Measurements from ENCODE around the gene CFLAR.

The CFLAR gene

GRCh38 chr2:201196003-201196402 is 80.0 kb downstream of the CFLAR start:
- no peak overlapping the region for H3K4me3 ChIP-seq (ENCODE audit: low read depth, low read length)
- no peaks in the 10 kb centered on the region for H3K36me3 ChIP-seq
- no peak overlapping the region for H3K27ac ChIP-seq
- no peaks in the 10 kb centered on the region for H3K27me3 ChIP-seq (ENCODE audit: insufficient read depth, low read depth, severe bottlenecking)
- H3K9me3 ChIP-seq (ENCODE audit: severe bottlenecking), result no peaks in the 10 kb centered on the region
- TF ChIP-seq, protein P1, sequence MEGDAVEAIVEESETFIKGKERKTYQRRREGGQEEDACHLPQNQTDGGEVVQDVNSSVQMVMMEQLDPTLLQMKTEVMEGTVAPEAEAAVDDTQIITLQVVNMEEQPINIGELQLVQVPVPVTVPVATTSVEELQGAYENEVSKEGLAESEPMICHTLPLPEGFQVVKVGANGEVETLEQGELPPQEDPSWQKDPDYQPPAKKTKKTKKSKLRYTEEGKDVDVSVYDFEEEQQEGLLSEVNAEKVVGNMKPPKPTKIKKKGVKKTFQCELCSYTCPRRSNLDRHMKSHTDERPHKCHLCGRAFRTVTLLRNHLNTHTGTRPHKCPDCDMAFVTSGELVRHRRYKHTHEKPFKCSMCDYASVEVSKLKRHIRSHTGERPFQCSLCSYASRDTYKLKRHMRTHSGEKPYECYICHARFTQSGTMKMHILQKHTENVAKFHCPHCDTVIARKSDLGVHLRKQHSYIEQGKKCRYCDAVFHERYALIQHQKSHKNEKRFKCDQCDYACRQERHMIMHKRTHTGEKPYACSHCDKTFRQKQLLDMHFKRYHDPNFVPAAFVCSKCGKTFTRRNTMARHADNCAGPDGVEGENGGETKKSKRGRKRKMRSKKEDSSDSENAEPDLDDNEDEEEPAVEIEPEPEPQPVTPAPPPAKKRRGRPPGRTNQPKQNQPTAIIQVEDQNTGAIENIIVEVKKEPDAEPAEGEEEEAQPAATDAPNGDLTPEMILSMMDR (IDR thresholded peaks at IDR 0.05; ENCODE audit: low read depth, low read length), result no peak
- DNase-seq, result no peak

DNA sequence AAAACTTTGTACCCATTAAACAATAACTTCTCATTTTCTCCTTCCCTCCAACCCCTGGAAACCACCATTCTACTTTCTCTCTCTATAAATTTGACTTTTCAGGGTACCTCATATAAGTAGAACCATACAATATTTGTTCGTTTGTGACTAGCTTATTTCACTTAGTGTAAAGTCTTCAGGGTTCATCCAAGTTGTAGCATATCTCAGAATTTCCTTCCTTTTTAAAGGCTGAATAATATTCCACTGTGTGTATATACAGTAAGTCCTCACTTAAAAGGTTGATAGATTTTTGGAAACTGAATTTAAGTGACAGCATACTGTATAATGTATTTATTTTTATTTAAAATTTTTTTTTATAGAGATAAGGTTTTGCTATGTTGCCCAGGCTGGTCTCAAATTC is 80.8 kb downstream of the CFLAR start:
- no peak for DNase-seq
- no peak overlapping the region for H3K4me3 ChIP-seq (ENCODE audit: low read depth, low read length)
- TF ChIP-seq, protein P1 (IDR thresholded peaks at IDR 0.05; ENCODE audit: low read depth, low read length), result no peak
- H3K27ac ChIP-seq, result no peak overlapping the region
- no peaks in the 10 kb centered on the region for H3K9me3 ChIP-seq (ENCODE audit: severe bottlenecking)
- no peaks in the 10 kb centered on the region for H3K36me3 ChIP-seq
- no peaks in the 10 kb centered on the region for H3K27me3 ChIP-seq (ENCODE audit: insufficient read depth, low read depth, severe bottlenecking)

GRCh38 chr2:201197781-201198180 is 81.8 kb downstream of the CFLAR start:
- Histone ChIP-seq H3K27me3 (ENCODE audit: insufficient read depth, low read depth, severe bottlenecking) (no peaks in the 10 kb centered on the region), H3K4me3 (ENCODE audit: low read depth, low read length) (no peak overlapping the region), H3K27ac (no peak overlapping the region), H3K36me3 (no peaks in the 10 kb centered on the region), H3K9me3 (ENCODE audit: severe bottlenecking) (no peaks in the 10 kb centered on the region)
- TF ChIP-seq, protein P1 (IDR thresholded peaks at IDR 0.05; ENCODE audit: low read depth, low read length), result no peak
- no peak for DNase-seq

DNA sequence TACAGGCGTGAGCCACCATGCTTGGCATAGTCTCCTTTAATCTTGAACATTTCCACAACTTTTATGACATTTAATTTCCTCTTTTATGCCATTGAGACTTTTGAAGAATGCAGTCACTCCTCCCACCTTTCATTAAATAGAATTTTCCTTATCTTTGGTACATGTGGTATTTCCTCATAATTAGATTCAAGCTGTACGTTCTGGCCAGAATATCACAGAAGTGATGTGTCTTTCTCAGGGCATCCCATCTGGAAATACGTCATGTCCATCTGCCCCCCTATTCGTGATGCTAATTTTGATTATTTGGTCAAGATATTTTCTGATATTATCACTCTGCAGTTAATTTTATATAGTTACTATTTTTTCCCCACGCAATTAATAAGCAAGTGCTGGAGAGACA is 83.9 kb downstream of the CFLAR start:
- Histone ChIP-seq H3K4me3 (ENCODE audit: low read depth, low read length) (no peak overlapping the region), H3K27ac (no peak overlapping the region), H3K27me3 (ENCODE audit: insufficient read depth, low read depth, severe bottlenecking) (no peaks in the 10 kb centered on the region), H3K9me3 (ENCODE audit: severe bottlenecking) (no peaks in the 10 kb centered on the region), H3K36me3 (no peaks in the 10 kb centered on the region)
- TF ChIP-seq, protein P1 (IDR thresholded peaks at IDR 0.05; ENCODE audit: low read depth, low read length), result no peak
- no peak for DNase-seq

DNA sequence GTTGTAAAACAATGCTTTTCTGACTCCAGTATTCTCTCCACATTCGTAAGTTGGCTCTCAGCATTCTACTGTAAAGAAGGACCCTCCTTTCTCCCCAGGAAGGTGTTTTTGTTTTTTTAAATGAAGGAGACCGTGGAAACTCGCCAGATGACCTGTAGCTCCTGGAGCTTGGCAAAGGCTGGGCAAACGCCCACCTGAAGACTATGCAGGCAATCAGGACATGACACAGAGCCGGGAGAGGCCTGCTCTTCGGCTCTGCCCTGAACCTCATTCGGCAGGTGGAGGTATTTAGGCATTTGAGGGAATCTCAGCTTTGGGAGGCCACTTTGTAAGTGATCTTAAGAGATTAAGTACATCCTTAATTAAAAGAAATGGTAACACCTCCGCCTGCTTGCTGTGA is 84.4 kb downstream of the CFLAR start:
- Histone ChIP-seq H3K4me3 (ENCODE audit: low read depth, low read length) (no peak overlapping the region), H3K27me3 (ENCODE audit: insufficient read depth, low read depth, severe bottlenecking) (no peaks in the 10 kb centered on the region), H3K27ac (no peak overlapping the region), H3K36me3 (no peaks in the 10 kb centered on the region), H3K9me3 (ENCODE audit: severe bottlenecking) (no peaks in the 10 kb centered on the region)
- TF ChIP-seq, protein P1 (IDR thresholded peaks at IDR 0.05; ENCODE audit: low read depth, low read length), result no peak
- no peak for DNase-seq

- Histone ChIP-seq H3K36me3 (no peaks in the 10 kb centered on the region), H3K9me3 (ENCODE audit: severe bottlenecking) (no peaks in the 10 kb centered on the region), H3K27me3 (ENCODE audit: insufficient read depth, low read depth, severe bottlenecking) (no peaks in the 10 kb centered on the region), H3K27ac (no peak overlapping the region), H3K4me3 (ENCODE audit: low read depth, low read length) (no peak overlapping the region)
- TF ChIP-seq, protein P1 (IDR thresholded peaks at IDR 0.05; ENCODE audit: low read depth, low read length), result no peak
- no peak for DNase-seq
These were observed 85.4 kb downstream of the CFLAR start for GRCh38 chr2:201201371-201201770.

Data from WERI-Rb-1 (cell line).